ENCODE data around the gene NEUROD2.
"Not testable (repeated sequence)": the region's sequence is repeated elsewhere in the genome, so short reads cannot be mapped to it uniquely, and the experiment has no call there.

The NEUROD2 gene

DNA sequence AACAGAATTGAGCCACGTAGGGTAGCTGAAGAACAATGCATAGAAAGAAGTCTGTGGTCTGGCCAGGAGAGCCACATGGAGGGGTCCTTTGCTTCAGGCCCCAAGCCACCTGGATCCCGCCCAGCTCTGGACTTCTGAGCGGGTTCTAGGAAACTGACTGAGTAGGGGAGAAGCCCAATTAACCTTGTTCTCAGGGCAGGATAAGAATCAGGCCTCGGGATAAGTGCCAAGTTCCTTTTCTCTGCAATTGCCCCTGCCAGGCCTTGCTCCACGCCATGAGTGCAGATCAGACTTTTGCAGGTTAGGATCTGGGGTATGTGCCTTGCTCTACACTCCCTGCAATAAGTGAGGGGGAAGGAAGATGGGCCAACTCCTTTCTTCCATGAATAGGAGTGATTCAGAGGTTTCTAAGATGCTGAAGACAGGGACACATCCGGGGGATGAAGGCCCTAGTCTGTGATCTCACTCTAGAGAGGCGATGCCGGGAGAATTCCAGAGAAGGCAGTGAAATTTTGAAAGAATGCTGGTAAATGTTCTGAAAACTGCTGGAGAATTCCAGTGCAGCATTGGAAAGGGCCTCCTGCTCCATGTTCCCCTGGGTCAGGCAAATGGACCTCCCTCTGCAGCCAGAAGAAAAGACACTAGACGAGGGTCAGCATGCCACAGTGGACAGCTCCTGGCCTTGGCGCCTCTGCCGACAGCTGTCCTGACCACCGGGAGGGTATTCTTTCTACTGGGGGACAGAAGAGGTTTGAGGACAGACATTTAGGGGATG lies 5.8 kb downstream of the NEUROD2 start:
- no peak for DNase-seq (ENCODE audit: low read depth)

DNA sequence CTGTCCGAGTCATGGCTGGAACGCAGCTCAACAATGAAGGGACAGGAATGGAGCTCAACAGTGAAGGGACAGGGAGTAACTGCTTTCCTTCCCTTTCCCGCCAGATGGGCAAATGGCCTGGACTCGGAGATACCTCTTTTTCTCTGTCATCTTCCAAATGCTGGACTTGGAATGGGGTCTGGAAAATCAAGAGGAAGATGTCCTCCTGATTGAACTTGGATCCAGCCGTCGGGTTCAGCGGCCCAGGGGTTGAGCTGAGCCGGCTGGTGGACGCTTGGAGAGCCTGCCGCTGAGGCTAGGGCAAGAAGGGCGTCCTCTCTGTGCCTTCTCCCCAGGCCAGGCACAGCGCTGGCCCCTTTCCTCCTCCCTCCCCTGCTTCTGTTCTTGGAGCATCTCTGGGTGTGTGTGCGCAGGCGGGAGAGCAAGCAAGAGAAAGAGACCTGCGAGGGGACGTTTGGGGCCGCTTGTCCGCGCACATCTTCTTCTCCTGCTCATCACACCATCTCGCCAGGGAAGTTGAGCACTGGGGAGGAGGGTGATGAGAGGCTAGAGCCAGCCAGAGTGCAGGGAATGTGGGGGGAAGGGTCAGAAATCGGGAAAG lies 6.6 kb downstream of the NEUROD2 start:
- DNase-seq (ENCODE audit: low read depth): no peak

DNA sequence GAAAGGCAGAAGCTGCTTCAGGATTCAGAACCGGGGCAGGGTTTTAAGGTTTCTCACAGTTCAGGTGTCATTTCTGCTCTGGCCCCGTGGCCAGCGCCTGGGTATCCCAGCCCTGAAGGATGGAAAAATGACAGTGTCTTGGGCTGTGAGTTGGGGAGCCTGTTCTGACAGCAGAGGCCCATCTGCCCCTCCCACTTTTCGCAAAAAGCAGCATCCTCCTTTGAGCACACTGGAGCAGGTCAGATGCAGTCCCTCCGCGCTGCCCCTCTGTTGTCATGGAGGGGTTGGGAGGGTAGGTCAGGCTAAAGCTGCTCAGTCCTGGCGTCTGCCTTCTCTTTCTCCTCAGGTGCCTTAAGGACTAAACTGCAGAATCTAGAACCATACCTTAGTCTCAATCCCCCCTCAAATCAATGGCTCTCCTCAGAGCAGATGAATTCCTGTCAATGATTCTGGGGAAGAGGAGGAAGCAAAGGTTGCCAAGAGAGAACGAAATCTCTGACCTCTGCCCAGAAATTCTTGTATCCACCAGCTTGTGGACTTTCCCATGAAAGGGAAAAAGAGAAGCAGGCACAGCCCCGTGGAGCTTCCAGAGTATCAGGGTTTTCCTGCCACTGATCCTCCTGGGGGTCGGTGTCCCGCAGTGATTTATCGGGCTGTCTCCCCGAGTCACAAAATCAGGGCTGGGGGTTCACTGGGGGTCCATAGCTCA lies 7.3 kb downstream of the NEUROD2 start:
- DNase-seq (ENCODE audit: low read depth): no peak

DNA sequence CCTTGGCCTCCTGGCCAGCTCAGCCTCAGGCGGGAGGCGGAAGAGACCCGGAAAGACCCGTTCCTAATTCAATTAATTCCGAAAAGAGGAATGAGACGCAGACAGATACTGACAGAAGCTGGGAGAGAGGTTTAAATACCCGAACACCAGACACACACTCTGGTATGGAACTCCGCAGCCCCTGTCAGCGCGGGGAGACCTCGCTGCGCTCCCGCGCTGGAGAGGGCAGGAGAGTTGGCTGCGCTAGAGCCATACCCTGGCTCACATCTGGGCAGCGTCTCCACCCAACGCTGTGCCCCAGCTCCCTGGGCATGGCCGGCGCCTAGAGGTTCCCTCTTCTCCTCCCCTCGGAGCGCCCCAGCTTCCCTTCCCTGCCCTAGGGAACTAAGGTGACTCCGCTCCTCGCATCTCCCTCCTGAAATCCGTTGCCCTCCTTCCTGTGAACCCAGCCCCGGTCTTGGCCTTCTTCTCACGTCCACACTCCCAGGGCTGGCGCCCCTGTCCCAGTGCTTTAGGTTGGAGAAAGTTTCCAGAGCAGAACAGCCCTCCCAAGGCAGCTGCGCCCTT lies 8.0 kb downstream of the NEUROD2 start:
- no peak for DNase-seq (ENCODE audit: low read depth)

DNA sequence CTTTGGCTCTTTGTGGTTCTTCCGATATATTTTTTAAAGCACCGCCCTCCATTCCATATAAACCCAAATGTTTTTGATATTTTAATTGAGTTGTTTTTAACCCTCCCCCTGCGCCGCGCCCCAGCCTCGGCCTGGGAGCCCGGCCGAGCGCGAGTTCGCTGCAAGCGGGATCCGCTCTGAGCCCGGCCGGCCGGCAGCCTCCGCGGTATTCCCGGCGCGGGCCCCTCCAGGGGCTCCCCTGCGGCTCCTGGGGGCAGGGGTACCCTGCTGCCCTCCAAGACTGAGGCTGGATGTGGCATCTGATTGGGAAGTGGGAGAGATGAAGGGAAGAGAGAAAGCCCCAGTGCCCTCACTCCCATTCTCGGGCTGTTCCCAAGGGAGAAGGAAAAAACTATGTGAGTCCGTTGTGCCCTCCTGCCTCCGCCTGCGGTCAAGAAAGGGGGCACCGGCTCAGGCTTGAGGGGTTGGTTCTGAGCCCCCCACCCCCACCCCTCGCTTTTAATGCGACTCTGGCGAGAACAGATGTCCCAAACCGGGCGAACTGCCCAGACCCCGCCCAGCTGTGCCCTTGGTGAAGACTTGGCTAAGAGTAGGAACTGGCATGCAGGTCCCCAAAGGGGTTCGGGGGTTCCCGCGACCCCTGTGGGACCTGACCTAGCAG lies 8.6 kb downstream of the NEUROD2 start:
- DNase-seq (ENCODE audit: low read depth): no peak

DNA sequence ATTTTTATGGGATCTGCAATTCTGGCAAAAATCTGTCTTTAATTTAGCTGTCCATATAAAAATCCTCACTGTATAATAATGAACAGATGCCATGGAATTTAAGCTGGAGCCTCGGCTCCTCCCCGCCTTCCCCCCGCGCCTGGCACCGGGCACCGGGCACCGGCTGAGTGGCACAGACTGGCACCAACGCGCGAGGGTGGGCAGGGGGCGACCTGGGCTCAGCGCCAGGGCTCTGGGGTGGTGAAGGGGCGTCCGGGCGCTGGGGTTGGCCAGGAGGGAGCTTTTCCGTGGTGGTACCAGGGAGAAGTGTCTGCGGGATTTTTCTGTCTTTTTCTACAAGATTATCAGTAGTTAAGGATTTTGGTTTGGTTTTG lies 9.1 kb downstream of the NEUROD2 start:
- DNase-seq (ENCODE audit: low read depth): no peak

DNA sequence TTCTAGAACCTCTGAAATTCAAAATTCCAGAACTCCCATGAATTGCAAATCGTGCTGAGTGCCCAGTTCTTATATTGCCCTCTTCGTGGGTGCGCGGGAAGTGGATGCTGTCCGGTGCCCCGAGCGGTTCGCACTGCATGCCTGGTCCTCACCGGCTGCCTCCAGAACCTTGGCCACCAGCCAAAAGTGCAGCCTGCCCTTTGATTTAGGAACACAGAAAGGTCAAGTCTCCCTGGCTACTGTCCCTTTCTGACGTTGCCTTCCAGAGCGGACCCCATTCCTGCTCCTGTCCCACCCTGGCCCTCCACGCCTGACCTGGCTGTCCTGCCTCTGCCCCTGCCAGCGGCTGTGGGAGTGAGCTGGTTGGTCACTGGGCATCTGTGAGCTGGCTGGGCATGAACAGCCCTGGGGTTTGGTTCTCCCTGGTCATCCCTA lies 9.7 kb downstream of the NEUROD2 start:
- DNase-seq (ENCODE audit: low read depth): no peak

DNA sequence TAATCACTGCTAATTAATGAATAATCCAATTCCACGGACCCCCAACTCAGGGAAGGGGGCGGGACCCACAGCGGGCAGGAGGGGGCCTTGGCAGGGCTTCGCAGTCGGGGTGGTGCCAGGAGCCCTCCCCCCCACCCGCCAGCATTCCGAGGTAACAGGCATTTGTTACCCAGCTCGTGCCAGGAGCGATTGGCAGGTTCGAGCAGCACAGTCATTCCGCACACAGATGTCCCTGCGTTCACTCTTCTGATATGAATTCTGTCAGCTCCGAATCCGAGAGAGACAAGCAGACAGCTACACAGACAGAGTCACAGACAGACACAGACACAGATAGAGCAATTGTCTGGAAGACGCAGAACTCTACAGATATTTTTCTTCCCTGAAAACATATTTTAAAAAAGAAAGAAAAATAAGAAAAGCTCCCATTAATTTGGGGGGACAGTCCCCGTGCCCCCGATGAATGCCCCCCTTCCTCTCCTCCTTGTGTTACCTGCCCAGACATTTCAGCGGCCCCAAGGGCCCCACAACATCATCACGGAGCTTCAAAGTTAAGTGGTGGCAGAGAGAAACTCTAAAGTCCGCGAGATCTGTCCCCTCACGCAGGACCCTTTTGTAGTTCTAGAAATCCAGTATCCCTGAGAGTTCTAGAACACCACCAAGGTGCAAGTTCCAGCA lies 10.2 kb downstream of the NEUROD2 start:
- DNase-seq (ENCODE audit: low read depth): no peak

DNA sequence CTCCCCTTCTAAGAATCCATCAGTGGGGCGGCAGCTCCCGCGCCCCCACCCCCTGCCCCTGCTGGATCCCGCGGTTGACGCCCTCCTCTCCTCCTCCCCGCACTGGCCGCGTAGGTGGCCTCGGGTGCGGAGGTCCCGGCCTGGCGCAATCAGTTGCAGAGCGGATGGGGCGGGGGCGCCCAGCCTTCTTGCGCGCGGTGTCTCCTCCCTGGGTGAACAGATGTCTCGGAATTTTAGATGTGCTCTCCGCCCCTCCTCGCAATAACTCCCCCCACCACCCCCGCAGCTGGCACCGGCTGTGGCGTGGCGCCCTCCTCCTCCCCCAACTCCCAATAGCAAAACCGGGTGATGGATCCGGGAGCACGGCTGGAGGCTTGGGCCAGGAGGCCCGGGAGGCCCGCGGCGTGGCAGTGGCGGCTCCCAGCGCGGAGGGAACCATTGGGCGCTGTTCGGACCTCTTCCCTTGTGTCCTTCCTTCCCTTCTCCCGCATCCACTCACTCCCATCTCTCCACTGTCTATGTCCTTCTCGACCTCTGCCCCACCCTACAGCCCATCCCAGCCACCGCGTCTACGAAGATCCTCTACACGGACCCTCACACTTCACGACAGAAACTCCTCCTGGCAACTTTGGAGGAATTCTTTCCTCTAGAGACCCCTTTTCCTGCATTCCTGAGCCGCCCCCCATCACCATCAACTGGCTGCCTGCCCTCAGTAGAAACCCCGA lies 11.0 kb downstream of the NEUROD2 start:
- DNase-seq (ENCODE audit: low read depth): no peak

DNA sequence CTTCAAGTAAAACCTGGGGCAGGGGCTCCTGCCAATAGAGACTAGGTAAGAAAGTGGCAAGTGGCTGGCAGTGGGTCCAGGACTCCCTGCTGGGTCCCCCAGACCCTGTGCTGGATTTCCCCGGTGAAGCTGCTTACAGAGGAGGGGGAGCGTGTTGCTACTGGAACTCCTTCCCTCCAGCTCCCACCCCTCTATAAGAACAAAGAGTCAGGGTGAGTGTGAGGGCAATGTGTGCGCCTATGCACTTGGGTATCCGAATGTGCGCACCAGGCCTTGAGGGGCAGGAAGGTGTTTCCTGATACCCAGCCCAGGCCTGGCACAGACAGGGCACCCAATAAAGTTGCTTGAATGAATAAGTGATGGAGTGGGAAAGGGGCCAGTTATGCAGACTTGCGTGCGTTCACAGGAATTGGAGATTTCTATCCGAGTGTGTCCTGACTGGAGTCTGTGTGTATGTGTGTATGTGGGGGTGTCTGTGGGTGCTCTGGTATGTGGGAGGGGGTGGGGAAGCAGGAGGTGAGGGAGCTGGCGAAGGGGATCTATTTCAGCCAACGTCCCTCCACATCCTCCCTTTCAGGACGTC lies 11.7 kb downstream of the NEUROD2 start:
- no peak for DNase-seq (ENCODE audit: low read depth)

DNA sequence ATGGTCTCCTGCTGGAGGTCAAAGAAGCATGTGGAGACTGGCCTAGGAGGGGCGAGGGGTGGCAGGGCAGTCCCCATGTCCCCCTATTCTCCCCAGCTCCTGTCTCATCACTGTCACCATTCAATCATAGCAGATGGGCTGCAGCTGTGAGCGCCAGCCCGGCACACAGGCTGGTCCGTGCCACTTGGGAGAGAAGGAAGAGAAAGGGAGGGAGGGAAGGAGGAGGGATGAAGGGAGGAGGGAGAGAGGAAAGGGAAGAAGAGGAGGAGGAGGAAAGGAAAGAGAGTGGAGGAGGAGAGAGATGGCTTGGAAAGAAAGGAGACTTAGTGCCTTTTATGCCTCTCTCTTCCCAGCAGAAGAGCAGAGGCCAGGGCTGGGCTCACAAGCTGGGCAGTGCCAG lies 12.4 kb downstream of the NEUROD2 start:
- no peak for DNase-seq (ENCODE audit: low read depth)

DNA sequence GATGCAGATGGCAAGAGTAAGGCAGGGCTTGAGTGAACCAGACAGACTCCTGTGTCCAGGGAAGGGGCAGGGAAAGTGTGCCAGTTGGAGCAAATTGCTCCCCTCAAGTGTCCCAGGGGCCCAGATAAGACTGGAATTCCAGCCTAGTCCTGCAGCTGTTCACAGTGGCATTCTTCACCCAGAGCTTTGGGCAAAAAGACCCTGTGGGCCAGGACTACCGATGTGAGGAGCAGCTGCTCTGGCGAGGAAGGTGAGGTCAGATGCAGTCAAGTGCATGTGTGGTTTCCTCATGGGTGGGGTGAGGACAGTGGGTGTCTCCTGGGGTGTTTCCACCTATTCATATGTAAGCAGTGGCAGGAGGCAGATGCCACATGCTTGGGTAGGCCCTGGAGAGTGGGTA lies 14.3 kb downstream of the NEUROD2 start:
- DNase-seq (ENCODE audit: low read depth): no peak

DNA sequence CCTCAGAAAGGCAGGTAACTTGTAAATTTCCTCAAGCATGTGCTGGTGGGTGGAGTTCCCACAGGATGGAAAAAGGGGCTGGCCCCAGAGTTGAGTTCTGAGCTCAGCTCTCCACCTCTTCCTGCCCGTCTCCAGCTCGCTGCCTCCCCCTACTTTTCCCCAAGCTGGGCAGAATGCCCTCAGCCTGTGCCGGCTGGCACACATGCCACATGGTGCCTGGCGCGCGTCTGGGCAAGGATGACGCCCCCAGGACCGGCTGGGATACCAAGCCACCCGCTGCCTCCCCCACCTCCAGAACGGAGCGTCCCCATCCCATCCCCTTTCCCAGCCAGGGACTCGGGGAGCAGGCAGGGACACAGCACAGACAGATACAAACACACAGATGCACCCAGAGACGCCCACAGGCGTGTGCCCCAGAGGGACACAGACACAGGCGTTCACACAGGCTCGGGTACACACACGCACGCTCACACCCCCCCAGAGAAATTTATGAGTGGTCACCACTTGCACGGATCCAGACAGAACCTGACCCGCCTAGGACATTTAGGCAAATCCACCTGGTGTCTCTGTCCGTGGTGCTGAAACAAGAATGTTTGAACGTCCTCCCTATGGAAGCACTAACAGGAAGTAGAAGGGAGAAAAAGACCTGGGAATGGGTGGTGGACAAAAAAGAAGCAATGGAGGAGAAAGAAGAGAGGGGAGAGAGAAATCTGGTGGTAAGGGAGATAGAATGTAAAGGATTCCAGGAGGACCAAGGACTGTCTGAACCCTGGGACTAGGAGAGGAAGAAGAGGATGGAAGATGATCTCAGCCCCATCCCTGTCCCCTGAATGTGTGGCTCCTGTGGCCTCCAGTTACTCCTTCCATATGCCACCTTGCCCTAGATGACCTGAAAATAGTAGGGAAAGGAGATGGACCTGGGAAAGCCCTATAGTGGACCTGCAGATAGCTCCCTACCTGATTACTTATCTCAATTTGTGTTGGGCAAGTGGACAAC lies 15.5 kb downstream of the NEUROD2 start:
- no peak for DNase-seq (ENCODE audit: low read depth)

DNA sequence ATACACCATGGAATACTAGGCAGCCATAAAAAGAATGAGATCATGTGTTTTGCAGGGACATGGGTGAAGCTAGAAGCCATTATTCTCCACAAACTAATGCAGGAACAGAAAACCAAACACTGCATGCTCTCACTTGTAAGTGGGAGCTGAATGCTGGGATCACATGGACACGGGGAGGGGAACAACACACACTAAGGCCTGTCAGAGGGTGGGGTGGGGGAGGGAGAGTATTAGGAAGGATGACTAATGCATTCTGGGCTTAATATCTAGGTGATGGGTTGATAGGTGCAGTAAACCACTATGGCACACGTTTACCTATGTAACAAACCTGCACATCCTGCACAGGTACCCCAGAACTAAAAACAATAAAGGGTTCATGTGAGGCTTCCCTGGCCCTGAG lies 17.5 kb downstream of the NEUROD2 start:
- not testable (repeated sequence) for DNase-seq (ENCODE audit: low read depth)

DNA sequence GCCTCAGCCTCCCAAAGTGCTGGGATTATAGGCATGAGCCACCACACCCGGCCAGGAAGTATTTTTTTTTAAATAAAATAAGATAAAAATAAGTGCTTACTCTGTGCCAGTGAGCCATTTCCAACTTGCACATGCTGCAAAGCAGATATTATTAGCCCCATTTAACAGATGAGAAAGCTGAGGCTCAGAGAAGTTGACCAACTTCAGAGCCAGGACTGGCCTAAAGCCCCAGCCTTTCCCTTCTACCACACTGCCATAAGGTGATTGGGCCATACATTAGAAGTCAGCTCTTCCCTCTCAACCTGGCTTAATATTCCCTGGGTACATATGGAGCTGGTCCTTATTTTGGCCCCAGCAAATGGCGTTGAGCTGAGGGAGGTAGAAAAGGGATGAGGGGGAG lies 25.1 kb downstream of the NEUROD2 start:
- no peak for DNase-seq (ENCODE audit: low read depth)

DNA sequence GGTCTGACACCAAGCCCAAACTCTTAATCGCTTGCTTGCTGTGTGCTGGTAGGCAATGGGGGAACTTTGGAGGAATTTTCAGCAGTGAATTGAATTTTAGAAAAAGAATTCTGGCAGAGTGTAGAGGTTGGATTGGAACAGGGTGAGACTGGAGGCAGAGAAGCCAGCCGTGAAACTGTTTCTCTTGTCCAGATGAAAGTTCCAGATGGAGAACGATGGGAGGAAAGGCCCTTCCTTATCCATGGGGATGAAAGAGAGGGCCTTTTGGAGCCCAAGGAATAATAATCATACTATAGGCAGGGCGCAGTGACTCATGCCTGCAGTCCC lies 26.0 kb downstream of the NEUROD2 start:
- DNase-seq (ENCODE audit: low read depth): no peak

DNA sequence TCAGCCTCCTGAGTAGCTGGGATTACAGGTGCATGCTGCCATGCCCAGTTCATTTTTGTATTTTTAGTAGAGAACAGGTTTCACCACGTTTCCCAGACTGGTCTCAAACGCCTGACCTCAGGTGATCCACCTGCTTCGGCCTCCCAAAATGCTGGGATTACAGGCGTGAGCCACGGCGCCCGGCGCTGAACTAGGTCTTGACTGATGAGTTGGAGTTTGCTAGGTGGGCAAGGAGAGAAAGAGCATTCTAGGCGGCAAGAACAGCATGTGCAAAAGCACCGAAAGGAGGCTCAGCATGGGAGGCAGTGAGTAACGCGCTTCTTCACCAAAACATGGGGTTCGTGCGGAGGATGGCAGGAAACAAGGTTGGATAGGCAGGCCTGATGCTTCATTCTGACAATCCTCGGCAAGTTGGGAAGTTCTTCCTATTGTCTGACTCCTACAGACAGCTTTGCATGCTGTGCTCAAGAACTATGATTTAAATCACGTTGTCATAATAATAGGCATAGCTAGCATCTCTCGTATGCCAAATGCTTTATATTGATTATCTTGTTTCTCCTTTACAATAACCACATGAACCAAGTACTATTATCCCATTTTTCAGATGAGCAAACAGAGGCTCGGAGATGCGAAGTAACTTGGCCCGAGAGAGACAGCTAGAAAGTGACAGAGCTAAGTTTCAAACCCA lies 26.5 kb downstream of the NEUROD2 start:
- no peak for DNase-seq (ENCODE audit: low read depth)

DNA sequence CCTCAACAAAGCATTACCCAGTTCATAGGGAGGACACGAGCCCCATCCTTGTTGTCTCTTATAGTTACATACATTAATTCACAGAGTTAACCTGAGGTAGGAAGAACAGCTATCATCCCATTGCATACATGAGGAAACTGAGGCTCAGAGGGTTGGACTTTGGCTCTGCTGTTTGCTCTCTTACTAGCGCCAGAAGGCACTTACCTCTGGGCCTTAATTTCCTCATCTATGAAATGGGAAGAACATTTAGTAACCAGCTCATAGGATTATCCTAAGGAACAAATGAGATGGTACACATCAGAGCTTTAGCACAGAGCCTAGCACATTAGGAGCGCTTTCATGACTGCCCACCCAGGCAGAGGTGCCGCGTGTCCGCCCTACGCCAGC lies 27.6 kb downstream of the NEUROD2 start:
- no peak for DNase-seq (ENCODE audit: low read depth)

Data from non-pigmented ciliary epithelial cell (primary cell).